Transverse colon (tissue), 4 donors: ENCODE results near the gene KLHDC8A.

Experiments
- CTCF ChIP-seq, 5 experiments: fragments of 200-600 bp in 3 of 5; fragments of 450-650 bp in 2 of 5; sonication (generic) in 3 of 5; IDR thresholded peaks; 1 replicate in 2 of 5; 2 replicates in 3 of 5; pipeline ENCODE4 v1.5.1; 2016 to 2017; ENCODE audit warnings: antibody characterized with exemption in 5 of 5, inconsistent platforms in 3 of 5, mild to moderate bottlenecking in 2 of 5, moderate library complexity in 1 of 5
- POLR2A ChIP-seq: fragments of 450-650 bp; IDR thresholded peaks from one replicate; pipeline ENCODE4 v1.6.1; 2016; ENCODE audit warnings: antibody characterized with exemption, mild to moderate bottlenecking, moderate library complexity
- POLR2AphosphoS5 ChIP-seq, 3 donors: sonication (generic); formaldehyde crosslinking; IDR thresholded peaks; one replicate each; pipeline ENCODE4 v1.6.1; 2016; ENCODE audit warnings: antibody characterized with exemption in 3 of 3

GRCh38 chr1:205373022-205373797 is 16.5 kb upstream of the KLHDC8A start:
- no peak for TF ChIP-seq CTCF (IDR thresholded peaks at IDR 0.05)
- TF ChIP-seq POLR2AphosphoS5 (IDR thresholded peaks at IDR 0.05) = no peak
- no peak for TF ChIP-seq POLR2A
